OCI-LY7 (cell line): ENCODE measurements around the gene KCNJ14.

Experiments
- EZH2phosphoT487 ChIP-seq: fragments of 200-600 bp; sonication (generic); IDR thresholded peaks from 2 replicates; pipeline ENCODE4 v1.6.1; 2018; ENCODE audit warnings: low read depth, borderline replicate concordance, mild to moderate bottlenecking, mixed run types, antibody characterized with exemption, low read length, moderate library complexity, mixed read lengths
- TF ChIP-seq, protein P1 (sequence below): fragments of 200-600 bp; sonication (generic); conservative IDR thresholded peaks from 2 replicates; pipeline ENCODE4 v1.5.1; 2014; ENCODE audit warnings: mild to moderate bottlenecking, antibody characterized with exemption, low read length, moderate library complexity, mixed read lengths

DNA sequence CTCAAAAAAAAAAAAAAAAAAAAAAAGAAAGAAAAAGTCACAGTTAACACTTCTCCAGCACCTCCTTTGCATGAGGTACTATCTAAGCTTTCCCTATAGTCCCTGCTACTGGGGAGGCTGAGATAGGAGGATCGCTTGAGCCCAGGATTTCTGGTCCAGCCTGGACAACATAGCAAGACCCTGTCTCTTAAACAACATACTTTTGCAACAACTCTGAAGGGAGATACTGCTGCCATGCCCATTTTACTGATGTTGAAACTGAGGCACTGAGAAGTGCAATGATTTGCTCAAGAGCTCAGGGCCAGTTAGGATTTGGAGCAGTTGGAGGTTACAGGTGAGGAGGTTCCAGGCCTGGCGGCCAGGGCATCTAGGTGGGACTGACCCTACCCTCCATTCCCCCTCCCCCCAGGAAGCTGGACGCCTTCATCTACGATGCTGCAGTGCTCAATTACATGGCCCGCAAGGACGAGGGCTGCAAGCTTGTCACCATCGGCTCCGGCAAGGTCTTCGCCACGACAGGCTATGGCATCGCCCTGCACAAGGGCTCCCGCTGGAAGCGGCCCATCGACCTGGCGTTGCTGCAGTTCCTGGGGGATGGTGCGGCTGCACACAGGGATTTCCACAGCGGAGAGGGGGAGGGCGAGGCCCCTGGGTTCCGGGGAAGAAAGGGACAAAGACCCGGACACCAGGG, 13.9 kb upstream of the KCNJ14 start:
- TF ChIP-seq, protein P1, sequence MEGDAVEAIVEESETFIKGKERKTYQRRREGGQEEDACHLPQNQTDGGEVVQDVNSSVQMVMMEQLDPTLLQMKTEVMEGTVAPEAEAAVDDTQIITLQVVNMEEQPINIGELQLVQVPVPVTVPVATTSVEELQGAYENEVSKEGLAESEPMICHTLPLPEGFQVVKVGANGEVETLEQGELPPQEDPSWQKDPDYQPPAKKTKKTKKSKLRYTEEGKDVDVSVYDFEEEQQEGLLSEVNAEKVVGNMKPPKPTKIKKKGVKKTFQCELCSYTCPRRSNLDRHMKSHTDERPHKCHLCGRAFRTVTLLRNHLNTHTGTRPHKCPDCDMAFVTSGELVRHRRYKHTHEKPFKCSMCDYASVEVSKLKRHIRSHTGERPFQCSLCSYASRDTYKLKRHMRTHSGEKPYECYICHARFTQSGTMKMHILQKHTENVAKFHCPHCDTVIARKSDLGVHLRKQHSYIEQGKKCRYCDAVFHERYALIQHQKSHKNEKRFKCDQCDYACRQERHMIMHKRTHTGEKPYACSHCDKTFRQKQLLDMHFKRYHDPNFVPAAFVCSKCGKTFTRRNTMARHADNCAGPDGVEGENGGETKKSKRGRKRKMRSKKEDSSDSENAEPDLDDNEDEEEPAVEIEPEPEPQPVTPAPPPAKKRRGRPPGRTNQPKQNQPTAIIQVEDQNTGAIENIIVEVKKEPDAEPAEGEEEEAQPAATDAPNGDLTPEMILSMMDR, result no peak
- no peak for TF ChIP-seq EZH2phosphoT487
